HG03571 (cell line): ENCODE results near the gene ZNF638.

ENCODE experiments used
- ATAC-seq: cut with Tn5 transposase; IDR thresholded peaks from one replicate; pipeline ENCODE4 v1.9.1; 2021; ENCODE audit not compliant: unreplicated experiment

ZNF638 gene

DNA sequence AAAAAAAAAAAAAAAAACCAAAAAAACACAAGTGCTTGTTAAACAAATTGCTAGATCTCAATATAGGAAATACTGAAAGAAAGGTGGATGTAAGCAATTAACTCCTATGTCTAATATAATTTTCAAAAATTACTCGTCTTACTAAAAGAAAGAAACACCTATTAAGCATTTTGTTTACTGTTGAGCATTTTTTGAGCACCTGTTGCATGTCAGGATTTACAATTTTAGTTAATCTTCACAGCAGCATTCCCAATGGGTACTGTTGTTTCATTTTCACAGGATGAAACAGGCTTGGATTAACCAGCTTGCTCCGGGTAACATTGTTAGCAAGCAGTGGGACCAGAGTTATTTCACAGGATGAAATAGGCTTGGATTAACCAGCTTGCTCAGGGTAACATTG is 4.8 kb downstream of the ZNF638 start:
- ATAC-seq, result no peak

DNA sequence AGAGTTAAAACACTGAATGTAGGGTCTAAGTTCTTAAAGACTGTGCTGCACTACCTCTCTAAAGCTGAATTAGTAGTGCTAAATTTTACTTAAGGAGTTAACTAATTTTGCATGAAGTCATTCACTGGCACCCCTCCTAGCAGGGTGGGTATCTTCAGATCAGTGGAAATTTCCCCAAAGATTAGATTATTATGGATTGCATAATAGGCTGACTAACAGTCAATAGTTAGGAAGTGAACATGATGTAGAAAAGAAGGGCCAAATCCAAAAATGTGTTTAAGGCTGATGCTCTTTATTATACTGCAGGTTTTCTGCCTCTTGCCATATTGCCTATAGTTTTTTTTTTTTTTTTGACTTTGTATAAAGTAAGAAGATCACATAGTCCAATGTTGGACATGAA is 5.2 kb downstream of the ZNF638 start:
- no peak for ATAC-seq

DNA sequence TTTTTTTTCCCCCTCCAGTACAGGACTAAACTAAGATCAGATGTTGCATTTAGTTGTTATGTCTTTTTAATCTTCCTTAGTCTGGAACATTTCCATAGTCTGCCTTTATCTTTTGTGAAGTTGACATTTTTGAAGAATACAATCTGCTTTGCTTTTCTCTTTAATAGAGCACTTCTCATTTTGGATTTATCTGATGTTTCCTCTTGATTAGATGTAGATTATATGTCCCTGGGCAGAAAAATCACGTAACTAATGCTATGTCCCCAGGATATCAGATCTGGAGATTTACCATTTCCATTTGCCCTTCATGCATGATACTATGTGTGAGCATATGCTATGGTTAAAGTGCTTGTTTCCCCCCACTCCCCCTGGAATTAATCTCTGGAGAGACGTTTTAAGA is 6.2 kb downstream of the ZNF638 start:
- ATAC-seq, result no peak

DNA sequence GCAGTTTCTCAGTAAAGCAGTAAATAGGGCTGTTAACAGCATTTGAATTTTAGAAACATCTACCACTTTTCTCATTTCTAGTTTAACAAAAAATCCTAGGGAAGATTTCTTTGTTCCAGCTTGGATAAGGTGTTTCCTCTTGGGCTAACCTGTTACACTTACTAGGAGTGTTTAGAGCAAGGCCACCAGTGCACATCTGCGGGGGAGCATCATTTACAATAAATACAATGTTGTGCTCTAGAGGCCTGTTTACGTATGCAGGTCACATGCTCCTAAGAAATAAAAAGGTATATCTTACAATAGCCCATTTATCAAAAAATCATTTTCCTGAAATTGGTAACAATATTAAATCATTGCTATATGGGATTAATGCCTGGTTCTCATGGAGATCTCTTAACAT is 8.1 kb downstream of the ZNF638 start:
- no peak for ATAC-seq

DNA sequence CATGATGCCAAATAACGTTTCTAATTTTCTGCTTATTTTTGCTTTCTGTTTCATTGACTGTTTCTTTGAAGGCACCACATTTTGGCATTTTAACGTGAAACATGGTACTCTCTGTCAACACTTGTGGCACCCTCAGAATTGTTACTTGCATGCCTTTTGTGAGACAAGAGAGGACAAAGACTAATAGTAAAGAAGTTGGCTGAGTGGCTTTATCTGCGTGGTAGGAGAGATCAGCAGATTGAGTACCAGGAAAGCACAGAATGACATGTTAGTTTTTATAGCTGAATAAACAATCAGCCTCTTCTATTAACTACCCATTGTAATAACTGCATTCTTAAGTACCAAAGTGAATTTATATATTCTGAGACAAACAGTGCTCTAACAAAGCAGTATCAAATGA is 8.6 kb downstream of the ZNF638 start:
- ATAC-seq, result no peak

DNA sequence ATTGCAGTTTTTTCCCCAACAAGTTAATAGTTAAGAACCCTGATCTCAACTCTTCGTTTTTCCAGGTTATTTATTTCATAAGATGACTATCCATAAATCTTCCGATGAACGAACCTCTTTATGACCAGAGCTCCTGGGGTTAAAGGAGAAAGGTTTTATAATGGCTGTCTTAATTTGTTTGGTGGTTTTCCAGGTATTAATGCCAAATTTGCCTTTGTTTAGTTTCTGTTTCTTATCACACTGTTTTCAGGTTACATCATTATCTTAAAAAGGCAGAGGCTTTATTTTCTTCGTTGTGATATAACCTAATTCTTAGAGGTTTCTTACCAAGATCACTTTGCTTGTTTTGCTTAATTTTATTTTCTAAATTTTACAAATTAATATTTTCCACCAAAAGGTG is 10.1 kb downstream of the ZNF638 start:
- no peak for ATAC-seq

DNA sequence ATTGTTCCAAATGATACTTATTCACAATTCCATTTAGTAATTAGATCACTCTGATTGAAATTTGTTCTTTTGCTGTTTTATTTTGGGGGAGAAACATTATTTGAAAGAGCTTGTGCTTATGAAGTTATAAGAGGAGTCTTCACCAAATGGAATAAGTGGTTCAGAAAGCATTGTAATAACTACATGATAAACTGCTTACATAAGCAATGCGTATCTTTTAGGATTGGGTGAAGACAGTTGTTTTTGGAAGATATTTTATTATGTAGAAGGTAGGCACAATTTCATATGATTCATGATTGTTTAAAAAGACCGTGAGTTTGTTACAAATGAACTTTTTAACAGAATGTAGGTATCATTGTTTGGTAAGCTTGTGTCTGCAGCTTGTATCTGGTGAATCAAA is 14.5 kb downstream of the ZNF638 start:
- no peak for ATAC-seq

DNA sequence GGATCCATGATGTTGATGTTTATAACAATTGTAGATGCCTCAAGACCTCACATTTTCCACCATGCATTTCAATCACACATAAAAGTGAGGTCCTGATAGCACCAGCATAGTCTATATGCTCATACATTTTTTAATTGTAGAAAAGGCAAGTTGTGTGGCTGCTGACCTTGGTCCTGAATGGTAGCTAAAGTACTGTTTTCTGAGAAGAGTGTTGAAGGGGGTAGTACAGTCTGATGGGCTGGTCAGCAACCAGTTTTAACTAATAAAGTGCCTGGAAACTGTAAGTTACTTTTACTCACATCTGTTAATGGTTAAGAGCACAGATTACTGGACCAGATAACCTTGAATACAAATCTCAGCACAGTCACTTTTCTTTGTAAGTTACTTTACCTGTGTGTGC is 15.9 kb downstream of the ZNF638 start:
- no peak for ATAC-seq

DNA sequence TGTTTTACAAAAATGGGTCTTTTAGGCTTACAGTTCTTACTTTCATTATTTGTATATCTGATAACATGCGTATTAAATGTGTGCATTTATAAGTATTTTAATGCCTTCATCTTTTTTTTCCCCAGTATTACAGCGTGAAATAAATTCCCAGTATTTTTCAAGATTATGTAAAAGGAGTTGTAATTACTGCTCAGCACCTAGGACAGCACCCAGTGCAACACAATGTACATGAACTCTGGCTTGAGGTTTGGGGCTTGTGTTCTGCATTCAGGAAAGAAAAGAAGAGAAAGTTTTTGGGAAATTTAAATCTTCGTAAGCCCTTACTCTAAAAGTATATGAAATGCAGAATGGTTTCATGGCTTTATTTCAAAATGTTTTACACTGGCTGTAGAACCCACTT is 16.7 kb downstream of the ZNF638 start:
- ATAC-seq, result no peak

DNA sequence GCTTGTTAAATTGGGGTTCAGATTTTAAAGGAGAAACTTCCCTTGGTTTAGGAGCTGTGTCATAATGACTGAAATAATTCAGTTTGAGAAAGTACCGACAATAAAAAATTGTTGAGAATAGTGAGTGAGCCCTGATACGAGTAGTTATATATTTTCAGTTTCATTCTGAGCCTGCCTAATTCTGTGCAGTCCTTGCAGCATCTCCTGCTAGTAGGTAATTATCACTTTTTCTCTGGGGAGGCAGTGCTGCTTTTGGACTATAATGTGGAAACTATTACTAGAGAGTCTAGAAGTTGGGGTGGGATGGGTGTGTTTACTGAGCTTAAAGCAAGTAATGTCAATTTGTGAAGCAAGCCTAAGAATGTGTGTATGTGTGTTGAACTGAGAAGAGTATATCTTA is 21.7 kb downstream of the ZNF638 start:
- no peak for ATAC-seq

DNA sequence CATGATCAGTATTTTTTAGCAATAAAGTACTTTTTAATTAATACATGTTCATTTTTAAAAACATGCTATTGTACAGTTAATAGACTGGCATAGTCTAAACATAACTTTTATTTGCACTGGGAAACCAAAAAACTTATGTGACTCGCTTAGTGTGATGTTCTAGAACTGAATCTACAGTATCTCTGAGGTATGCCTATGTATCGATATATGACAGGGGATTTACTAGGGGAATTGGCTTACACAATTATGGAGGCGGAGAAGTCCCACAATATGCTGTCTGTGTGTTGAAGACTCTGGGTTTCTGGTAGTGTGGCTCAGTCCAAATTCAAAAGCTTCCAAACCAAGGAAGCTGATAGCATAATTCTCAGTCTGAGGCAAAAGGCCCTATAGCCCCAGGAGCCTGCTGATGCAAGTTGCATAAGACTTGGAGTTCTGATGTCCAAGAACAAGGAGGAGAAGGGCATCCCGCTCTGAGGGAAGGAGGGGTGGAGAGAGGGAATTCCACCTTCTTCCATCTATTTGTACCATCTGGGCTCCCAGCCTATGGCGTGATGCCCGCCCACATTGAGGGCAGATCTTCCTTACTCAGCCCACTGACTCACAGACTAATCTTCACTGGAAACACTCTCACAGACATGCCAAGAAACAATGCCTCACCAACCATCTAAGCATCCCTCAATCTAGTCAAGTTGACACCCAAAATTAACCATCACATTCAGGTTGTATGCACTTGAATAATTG is 27.5 kb downstream of the ZNF638 start:
- ATAC-seq, result no peak

DNA sequence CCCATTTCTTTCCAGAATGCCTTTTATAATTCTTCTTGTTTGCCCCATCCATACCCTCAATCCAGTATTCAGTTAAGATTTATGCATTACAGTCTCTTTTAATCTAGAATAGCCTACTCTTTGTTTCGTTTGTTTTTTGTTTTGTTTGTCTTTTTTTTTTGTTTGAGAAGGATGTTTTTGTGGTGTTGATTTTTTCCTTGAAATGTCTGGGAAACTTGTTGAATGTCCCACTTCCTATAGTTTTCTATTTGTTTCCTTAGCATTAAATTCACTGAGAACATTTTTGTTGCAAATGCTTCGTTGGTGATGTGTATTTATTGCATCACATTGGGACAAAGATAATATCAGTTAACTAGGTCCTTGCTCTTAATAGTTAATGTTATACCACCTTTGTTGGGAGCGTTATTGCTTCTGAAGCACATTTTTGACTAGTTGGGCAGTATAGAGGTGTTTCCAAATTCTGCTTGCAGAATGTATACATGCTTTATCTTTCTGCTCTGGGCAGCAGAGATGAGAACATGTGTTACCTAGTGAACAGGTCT is 28.9 kb downstream of the ZNF638 start:
- ATAC-seq, result no peak

DNA sequence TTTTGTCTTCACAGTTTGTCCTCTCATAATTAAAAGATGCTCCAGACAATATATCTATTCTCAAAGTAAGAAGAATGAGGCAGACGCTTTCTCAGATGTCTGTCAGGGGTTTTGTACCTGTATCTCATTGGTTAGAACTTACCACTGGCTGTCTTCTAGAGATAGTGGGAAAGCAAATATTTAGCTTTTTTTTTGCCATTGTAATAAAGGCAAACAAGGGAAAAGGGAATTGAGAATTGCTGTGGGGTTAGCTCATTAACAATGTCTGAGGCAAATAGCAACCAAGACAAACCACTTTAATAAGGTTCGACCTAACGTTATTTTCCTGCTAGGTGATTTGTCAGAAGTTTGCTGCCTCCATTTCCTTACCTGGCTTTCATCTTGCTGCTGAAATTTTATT is 30.0 kb downstream of the ZNF638 start:
- no peak for ATAC-seq

DNA sequence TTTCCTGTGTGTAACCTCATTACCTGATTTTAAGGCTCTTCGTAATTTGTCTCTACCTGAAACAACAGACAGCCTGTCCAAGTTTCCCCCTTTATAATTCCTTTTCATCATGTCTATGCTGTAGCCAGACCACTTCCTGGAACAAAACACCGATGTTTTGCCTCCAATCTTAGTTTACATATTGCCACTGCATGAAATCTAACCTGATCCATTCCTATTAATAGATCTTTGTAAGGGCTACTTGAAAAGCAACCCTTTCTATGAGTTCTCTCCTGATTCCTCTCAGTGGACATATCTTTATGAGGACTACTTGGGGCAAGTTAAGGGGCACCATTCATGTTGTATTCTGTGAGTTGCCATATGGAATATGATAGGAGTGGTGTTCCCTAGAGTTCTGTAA is 30.9 kb downstream of the ZNF638 start:
- ATAC-seq, result no peak

DNA sequence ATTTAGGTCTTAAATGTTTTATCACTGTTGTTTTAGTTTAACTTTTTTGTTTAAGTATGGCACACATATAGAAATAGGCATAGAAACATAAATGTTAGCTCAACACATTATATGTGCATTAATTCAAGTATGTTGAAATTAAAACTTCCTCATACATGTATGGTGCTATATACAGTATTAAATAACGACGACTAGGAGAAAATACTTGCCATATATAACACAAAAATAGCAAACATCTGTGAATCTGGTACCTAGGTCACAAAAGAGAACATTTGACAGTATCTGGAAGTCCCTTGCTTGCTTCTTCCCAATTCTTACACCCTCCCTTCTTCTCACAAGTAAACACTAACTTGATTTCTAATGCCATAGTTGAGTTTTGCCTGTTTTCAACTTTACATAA is 38.4 kb downstream of the ZNF638 start:
- no peak for ATAC-seq

DNA sequence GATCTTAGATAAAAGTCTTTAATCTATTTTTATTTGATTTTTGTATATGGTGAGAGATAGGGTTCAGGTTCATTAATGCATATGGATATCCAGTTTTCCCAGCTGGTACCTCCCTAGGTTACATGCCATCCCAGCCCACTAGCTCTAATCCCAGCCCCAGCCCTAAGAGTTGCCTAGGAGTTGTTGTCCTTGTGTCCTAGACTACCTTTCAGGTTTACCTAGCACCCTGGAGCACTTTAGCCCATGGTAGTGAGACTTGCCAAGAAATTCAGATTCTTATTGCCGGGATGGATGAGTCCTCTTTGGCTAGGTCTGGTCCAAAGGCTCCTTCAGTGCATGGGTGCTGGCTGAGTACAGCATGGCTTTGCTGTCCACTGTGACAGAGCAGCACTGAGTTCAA is 40.5 kb downstream of the ZNF638 start:
- ATAC-seq, result no peak

DNA sequence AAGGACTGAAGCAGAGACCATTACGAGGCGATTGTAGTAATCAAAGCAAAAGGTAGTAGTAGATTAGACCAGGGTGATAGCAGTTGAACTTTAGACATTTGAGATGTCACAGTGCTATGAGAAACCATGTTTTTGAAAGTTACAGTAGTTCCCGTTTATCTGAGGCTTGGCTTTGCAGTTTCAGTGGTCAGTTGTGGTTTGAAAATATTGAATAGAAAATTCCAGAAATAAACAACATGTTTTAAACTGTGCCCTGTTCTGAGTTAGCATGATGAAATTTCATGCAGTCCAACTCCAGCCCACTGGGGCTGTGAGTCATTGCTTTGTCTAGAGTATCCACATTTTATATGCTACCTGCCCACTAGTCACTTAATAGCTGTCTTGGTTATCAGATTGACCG is 47.5 kb downstream of the ZNF638 start:
- no peak for ATAC-seq

DNA sequence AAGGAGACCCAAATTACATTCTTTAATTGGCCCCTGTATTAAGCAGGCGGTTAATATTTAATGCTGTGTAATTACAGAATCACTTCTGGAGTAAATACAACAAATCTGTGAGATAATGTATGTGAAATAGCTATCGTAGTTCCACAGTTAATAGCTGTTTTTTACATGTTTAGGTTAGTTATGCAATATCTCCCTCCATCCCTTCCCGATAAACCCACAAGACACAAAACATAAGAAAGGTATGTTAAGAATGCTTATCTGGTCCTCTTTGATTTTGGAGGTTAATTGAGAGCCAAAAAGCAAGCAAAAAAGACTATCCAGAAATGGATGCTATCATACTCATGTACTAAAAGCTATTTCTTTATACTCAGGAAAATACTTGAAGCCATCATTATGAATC is 49.1 kb downstream of the ZNF638 start:
- ATAC-seq, result no peak

DNA sequence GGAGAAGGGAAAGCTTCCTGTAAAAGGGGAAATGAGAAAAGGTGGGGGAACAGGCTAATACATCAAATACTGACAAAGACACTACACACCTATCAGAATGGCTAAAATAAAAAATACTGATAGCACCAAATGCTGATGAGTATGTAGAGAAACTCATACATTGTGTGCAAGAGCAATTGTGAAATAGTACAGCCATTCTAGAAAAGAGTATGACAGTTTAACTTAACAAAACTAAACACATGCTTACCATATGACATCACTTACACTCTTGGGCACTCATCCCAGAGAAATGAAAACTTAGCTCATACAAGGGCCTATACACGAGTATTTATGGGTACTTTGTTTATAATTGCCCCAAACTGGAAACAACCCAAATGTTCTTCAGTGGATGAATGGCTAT is 53.4 kb downstream of the ZNF638 start:
- no peak for ATAC-seq

DNA sequence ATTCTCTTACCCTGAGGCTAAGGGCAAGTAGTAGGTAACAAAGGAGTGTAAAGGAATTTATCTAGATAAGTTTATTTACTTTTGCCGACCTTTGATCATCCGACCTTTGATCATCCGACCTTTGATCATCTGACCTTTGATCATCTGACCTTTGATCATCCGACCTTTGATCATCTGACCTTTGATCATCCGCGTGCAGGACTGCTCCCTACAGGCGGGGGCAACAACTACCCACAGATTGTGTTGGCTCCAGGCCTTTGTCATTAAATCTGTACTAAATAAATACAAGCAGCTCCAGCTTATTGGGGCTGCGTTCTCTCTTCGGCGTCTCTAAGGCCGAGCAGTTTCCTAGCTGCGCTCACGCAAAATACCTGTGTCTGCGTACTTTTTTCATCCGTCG is 56.6 kb downstream of the ZNF638 start:
- ATAC-seq, result no peak

DNA sequence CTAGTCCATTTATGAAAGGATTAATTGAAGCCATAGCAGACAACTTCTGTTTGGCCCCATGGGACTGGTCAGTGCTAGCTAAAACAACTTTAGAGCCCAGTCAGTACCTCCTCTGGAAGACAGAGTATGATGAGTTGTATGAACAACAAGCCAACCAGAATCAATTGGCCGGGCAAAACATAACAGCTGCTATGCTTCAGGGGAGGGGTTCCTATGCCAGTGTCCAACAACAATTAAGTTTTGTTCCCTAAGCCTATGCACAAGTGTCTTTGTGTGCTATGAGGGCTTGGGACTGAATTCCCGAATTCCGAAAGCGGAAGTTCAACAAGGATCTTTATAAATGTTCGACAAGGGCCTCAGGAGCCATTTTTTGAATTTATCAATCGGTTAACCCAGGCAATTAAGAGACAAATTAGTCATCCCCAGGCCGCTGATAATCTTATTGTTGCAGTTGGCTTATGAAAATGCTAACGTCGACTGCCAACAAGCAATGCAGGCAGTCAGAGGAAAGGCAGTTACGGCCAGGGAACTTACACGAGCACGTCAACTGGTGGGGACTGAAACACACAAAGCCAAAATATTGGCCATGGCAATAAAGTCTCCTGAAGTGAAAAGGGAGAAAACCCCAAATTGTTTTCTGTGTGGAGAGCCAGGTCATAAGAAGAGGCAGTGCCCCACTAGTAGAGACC is 57.9 kb downstream of the ZNF638 start:
- ATAC-seq, result no peak

DNA sequence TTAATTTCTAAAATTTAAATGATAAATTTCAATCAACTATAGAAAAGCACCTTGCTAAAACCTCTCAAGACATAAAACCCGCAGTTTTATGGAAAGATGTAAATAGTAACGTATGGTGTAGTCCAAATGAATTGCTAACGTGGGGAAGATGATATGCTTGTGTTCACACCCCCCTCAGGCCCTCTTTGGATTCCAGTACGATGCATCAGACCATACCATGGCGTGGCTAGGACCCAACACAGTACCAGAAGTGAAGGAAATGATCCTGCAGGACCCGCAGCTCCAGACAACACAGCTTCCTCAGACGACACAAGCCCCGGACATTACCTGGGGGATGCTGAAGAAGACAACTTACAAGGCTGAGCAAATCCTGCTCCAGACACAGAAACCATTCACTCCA is 61.6 kb downstream of the ZNF638 start:
- no peak for ATAC-seq

DNA sequence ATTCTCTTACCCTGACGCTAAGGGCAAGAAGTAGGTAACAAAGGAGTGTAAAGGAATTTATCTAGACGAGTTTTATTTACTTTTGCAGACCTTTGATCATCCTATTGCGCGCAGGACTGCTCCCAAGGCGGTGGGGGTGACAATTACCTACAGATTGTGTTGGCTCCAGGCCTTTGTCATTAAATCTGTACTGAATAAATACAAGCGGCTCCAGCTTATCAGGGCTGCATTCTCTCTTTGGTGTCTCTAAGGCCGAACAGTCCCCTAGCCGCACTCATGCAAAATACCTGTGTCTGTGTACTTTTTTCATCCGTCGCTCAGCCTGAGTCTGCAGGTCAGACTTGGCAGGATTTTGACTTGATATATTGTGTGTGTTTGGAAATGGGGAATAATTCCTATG is 63.9 kb downstream of the ZNF638 start:
- ATAC-seq, result no peak
